ENCODE results near the gene CCDC142.

Gene CCDC142, protein sequence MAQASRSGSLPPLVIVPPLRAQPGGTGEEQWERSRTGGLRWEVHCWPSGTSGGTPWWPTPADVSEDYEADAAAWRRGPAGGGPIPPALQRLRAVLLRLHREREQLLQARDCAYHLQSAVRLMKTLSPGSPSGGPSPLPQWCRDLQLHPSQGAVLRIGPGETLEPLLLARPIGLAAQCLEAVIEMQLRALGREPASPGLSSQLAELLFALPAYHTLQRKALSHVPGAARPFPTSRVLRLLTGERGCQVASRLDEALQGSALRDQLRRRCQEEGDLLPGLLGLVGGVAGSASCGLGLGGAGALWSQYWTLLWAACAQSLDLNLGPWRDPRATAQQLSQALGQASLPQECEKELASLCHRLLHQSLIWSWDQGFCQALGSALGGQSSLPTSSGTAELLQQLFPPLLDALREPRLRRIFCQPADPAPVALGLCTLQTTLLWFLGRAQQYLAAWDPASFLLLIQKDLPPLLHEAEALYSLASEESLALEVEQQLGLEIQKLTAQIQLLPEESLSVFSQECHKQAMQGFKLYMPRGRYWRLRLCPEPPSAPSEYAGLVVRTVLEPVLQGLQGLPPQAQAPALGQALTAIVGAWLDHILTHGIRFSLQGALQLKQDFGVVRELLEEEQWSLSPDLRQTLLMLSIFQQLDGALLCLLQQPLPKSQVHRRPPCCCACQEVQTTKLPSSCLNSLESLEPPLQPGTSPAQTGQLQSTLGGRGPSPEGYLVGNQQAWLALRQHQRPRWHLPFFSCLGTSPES

DNA sequence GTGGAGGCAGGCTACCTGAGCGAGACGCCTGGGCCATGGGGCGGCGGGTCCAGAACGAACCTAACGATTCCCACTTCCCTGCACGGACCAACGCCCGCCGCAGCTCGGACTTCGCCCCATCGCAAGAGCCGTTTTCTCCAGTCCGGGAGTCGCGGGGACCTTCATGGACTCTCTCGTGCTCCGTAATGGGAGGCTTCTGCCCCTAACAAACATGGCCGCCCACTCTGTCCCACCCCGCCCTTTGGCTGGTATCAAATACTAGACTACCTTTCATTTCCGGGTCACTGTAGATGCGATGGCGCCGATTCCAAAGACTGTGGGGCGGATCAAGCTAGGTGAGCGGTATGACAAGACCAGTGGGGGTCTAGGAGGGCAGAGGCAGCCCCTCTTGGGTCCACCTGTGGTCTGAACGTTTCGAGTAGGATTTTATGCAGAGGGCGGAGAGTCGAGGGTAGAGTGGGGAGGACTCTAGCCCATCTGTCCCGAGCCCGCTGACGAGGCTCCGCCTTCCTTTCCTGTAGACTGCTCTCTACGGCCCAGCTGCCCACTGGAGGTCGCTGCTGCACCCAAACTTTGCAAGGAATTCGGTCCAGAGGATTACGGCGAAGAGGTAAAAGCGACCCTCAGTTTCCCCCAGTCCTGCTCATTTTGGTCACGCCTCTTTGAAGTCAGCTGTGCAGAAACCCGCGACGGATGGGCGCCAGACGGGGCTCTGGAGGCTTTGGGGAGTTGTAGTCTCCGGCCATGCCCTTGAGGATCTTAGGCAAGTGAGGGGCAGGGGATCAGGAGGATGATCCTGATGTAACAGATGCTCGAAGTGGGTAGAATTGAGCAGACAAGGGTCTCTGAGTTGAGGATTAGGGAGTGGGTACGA, at the start of gene CCDC142, which contains the start of gene TTC31:
Gene CCDC142 (minus strand): TSS at position 198 of the 874 bp plus-strand sequence. CDS start 161 bp downstream, at position 37.
Gene TTC31 (plus strand): TSS at position 281 of the 874 bp plus-strand sequence. CDS start 15 bp downstream, at position 296.
- peak; percentile 97 for DNase-seq

DNA sequence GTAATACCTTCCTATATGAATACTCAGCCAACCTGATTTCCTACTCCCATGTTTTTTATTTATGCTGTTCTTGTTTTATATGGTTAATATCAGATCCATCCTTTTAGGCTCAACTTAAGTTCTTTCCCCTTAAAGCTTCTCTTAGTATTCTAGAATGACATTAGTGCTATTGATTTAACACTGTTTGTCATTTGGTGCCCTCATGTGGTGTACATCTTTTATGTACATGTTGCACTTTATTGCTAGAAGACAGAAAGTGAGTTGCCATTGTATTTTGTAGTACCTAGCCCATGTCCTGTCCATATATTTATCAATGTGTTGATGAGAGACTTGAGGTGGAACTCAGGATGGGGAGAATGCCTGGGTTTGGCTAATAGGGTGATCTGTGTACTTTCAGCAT, 49.4 kb upstream of the CCDC142 start:
- DNase-seq, result no peak

DNA sequence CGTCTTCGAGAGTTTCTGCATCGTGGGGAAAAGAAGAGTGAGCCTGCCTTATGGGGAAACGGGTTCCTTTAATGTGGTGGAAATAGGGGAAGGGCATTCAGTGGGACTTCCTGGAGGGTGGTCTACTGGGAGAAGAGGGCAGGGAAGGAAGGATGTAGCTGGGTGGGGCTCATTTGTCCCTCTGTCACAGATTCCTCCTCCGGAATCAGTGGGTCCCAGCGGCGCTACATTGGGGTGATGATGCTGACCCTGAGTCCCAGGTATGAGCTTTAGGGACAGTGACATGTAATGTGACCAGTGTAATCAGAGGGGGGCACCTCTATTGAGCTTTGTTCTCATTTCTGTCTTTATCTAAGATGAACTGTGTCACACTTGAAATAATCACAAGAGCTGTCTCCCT, 48.9 kb upstream of the CCDC142 start:
- no peak for DNase-seq

DNA sequence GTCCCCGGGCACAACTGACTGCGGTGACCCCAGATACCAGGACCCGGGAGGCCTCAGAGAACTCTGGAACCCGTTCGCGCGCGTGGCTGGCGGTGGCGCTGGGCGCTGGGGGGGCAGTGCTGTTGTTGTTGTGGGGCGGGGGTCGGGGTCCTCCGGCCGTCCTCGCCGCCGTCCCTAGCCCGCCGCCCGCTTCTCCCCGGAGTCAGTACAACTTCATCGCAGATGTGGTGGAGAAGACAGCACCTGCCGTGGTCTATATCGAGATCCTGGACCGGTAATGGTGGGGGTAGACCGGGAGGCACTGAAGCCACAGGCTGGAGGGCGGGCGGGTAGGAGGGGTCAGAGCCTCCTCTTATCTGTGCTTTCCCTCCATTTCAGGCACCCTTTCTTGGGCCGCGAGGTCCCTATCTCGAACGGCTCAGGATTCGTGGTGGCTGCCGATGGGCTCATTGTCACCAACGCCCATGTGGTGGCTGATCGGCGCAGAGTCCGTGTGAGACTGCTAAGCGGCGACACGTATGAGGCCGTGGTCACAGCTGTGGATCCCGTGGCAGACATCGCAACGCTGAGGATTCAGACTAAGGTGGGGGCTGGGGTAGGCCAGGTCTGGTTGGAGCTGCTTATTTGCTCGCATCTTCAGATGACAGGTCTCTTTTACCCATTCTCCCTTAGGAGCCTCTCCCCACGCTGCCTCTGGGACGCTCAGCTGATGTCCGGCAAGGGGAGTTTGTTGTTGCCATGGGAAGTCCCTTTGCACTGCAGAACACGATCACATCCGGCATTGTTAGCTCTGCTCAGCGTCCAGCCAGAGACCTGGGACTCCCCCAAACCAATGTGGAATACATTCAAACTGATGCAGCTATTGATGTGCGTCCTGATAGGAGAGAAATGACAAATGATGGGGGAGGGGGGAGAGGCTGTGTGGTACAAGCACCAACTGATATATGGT, 47.7 kb upstream of the CCDC142 start:
- DNase-seq, result peak; percentile 70

DNA sequence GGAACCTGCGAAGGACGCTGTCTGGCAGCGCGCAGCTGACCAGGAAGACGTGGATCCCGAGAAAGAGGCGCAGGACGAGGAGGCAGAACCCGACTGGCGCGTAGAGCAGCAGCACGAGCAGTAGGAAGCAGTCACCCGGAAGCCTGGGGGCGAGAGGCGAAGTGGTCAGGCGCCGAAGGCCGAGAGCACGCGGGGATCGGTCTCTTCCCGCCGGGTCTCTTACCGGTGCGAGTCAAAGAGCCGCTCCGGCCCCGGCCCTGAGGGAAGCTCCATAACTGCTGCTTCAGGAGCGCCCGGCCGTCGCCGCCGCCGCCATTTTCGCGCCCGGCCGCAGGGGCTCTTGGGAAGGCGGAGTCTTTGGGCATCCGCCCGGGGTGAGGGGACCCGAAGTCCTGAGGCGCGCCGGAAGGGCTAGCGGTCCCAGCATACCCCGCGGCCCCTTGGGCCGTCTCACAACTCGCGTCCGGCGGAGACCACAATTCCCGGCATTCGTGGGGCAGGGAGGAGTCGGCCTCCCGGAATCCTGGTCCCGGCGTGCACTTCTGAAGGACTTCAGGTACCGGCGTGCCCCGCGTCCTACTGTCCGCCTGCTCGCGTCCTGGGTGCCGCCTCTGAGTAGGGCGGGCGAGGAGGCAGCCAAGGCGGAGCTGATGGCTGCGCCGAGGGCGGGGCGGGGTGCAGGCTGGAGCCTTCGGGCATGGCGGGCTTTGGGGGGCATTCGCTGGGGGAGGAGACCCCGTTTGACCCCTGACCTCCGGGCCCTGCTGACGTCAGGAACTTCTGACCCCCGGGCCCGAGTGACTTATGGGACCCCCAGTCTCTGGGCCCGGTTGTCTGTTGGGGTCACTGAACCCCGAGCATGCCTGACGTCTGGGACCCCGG, 46.8 kb upstream of the CCDC142 start, which contains the start of the genes AUP1 and HTRA2:
Gene AUP1 (minus strand): TSS at position 350 of the 882 bp plus-strand sequence. CDS start 77 bp downstream, at position 273.
Gene HTRA2 (plus strand): TSS at position 577 of the 882 bp plus-strand sequence. CDS start 74 bp downstream, at position 651.
- DNase-seq, result peak; percentile 99

DNA sequence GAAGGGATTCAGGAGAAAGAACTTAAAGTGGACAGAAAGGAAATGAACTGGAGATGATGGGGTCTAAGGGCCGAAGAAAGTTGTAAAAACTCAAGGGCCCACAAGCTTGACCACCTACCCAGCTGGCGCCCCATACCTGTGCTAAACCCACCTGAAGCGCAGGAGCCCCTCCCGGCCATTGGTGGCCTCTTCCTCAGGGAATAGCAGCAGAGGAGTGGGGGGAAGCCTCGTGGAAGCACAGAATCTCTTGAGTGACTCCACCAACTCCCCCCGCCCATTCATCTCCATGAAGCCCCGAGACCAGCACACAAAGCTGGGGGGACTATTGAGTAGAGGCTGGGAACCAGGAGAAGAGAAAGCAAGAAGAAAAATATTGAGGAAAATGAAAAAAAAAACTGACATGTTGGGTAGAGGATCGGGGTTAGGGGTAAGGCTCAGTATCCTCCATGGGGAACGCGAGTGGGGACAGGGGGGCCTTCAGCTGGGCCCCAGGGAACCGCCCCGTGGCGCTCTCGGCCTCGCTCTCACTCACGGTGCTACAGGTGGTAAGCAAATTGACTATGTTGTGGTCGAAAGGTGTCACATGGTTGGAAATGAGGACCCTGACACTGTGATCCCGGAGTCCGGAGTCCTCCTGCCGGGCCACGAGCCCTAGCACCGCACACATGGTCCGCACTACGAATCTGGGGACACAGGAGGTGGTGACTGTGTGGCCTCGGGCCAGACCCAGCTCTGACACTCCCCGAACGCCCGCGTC, 46.0 kb upstream of the CCDC142 start:
- no peak for DNase-seq

DNA sequence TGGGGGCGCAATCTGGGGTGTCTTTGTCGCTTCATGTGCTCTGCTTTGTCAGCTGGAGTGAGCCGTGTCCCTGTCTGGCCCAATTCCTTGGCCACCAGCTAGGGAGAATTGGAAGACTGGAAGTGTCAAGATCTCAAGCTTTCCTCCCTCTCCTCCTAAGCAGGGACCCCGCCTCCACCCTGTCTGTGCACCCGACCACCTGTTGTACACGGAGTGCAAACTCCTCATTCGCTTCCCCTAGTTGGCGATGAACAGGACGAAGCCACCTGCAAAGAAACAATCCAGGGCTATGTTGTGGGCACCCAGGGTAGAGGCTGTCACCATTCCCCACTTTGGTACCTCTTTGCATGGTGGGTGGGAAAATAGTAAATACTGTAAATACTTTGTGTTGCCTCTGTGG, 44.9 kb upstream of the CCDC142 start:
- DNase-seq, result no peak

DNA sequence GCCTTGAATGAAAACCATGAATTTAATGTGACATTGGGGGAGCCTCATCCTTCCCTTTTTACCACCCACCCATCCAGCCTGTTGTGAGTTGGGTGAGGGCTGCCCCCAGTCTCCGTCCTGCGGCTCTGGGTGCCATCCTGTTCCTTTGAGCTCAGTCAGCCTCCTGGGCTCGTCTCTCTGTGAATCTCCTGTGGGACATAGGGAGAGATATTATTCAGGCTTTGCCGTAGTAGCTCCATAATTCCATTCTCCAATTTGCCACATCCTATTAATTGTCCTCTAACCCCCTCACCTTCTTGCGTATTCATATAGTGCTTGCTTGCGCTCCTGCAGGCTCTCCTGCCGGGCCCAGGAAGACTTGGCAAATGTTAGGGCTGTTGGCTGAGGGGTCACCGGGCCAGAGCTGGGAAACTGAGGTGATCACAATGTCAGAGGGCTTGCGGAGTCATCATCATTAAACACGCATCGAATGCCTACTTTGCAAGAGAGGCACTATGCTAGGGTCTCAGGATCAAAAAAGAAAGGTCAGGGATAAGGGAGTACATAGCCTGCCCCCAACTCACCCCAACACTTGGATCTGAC, 43.9 kb upstream of the CCDC142 start:
- DNase-seq, result no peak

DNA sequence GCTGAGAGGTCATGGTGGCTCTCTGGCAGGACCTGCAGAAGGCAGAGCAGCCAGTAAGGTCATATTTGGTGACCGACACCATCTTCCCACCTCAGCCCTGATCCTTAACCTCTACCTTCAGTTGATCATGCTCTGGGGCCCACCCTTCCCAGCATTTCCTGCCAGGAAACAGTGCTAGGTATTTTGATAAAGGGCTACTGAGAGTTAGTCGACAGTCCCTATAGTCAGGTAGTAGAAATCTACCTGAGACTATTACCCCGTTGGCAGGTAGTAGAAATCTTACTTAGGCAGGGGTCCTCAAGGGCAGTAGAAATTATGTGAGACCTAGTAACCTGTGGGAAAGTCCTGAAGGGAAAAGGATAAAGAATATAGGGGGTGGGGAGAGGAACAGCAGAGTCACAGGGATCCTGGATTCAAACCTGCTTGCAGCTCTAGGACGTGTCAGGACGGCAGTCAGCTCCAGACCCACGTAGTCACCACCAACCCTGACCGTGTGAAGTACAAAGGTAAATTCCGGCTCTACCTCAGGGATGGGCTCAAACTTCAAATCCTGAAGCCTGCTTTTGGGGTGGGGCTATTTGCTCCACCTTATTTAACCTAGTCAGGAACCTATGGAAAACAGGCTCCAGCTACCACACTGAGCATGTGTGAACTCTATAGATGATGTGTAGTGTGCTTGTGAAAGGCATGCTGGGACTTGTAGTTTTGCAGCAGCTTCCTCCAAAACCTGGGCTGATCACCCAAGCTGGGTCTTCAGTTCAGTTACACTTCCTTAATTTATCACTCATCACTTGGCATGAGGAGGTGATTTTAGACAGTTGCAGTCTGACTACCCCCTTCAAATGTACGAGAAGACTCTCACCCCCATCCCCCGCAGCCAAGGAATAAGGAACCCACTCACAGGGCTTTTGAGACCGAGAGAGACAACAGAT, 43.2 kb upstream of the CCDC142 start, which contains the start of gene DQX1:
Gene DQX1 (minus strand): TSS at position 515 of the 932 bp plus-strand sequence. CDS start 502 bp downstream, at position 13.
- peak; percentile 68 for DNase-seq

DNA sequence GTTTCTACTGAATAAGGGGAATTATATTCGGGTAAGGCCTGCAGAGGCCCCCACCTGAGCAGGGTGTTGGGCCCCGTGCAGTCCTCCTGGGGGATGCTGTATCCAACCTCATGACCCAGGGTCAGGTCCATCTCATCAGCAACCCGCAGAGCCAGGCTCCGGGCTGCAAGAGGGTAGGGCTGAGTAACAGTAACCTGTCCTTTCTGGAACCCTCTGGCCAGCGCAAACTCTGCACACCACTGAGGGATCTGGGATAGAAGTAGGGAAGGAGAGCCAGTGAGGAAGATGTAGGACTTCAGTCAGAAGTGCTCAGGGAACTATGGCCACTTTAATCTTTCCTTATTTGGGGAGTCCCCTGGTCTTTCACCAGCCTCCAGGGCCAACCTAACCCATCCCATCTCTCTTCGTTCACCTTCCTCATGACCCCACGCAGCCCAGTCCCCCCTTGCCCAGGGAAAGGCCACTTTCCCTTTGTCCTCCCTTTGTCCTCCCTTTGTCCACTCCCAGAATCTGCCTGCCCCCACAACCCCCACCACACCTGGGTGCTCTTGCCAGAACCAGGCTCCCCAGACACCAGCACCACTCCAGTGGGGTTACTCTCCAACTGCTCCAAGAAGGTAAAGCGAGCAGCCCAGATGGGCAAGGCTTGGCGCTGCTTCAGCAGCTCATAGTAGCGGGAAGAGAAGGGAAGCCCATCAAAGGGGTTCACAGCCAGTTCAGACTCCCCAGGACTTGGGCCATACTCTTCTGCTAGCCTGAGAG, 42.3 kb upstream of the CCDC142 start:
- no peak for DNase-seq

DNA sequence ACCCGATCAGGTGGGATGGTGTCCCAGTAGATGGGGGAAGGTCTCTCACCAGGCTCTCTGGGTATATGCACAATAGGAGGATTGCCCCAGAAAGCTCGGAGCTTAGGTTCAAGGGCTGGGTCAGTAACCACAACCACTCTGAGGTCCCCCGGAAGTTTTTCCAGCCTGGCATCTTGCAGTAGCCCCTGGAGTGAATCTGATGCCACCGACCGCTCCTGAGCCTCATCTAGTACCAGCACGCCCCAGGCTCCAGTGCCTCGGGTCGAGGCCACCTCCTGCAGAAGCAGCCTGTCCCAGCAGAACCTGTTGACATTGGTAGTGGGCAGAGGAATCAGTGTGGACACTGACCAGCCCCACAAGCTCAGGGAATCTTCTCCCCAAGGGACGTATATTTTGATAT, 41.2 kb upstream of the CCDC142 start:
- no peak for DNase-seq

DNA sequence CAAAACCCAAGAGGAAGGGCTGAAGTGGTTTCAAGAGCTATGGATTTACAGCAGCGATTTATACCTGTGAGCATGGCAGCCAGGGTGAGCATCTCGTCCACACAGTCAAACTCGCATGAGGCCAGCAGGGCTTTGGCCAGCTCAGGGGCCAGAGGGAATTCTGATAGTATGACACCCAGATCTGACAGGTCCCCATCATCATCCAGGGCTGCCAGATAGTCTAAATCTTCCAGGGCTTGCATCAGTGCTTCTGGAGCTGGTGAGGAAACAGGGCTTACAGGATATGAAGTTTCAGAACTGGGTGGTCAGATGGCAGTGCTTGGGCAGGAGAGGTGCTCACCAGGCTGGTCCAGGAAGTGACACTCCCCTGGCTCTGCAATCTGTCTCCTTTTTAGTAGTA, 39.7 kb upstream of the CCDC142 start:
- DNase-seq, result no peak

DNA sequence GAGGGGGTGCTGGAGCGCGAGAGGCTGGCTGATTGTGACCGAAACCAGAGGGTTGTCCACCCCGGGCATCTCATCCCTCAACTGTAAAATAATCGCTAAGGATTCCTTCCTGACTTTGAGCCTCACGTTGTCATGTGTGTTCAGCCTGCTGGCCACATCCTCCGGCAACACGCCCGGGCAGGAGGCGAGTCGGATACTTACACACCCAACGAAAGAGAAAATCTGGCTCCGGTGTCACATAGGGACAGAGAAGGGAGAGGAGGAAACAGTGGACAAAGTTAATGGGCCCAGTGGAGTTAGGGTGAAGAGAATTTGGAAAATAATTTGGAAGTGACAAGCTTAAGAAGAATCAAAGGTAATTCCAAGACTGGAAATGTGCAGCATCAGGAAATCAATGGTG, 33.9 kb upstream of the CCDC142 start:
- no peak for DNase-seq

DNA sequence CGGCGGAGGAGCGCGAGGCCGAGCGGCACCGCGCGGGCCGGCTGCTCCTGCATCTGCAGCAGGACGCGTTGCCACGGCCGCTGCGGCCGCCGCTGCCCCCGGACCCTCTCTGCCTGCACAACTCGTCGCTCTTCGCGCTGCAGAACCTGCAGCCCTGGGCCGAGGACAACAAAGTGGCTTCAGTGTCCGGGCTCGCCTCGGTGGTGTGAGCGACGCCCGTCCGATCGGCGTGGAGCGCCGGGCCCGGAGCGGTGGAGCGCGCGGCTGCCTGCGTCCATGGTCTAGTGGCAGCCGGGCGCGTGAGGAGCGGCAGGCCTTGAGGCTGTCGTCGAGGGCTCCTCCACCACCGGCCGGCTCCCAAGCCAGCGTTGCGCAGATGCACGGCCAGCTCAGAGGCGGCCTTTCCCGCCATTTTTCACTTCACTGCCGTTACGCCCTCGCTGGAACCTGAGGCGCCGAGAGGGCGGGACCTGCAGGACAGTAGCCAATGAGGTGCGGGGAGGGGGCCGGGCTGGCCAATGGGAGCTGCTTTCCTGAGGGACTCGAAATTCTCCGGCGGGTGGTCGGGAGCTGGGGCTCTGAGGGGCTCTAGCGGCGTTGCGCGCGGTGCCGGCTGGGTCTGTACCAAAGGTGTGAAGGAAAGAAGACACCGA, 33.3 kb upstream of the CCDC142 start:
- DNase-seq, result peak; percentile 72

DNA sequence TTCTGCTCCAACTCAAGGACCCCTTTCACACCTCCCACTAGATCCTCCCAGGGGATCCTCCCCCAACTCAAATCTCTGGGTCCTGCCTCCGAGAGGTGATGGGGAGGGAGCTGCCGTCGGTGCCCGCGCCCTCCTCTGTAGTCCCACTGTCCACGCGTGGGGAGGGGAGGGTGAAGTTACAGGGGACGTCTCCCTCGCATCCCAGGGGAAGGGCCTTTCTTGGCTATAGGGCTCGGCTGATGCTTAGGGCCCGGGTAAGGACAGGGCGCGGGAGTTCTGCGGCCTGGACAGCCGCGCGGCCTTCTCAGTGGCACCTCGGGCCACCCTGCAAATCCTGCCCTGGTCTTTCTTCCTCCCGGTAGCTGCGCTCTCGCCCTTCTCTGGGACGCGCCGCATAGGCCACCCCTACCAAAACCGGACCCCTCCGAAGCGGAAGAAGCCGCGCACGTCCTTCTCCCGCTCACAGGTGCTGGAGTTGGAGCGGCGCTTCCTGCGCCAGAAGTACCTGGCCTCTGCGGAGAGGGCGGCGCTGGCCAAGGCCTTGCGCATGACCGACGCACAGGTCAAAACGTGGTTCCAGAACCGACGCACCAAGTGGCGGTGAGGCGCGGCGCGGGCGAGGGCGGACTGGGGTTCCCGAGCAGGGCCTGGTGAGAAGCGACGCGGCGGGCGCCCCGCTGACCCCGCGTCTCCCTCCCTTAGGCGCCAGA, 32.6 kb upstream of the CCDC142 start:
- peak; percentile 67 for DNase-seq
